Measurements from ENCODE around the gene PKIB.

The PKIB gene

GRCh38 chr6:122676688-122677087, 66.5 kb downstream of the PKIB start:
- H3K4me2 ChIP-seq (ENCODE audit: low read length) = no peak overlapping the region
- H4K20me1 ChIP-seq (ENCODE audit: insufficient read depth, low read length) = no peaks in the 10 kb centered on the region
- H3K27me3 ChIP-seq (ENCODE audit: low read depth, low read length) = no peaks in the 10 kb centered on the region
- TF ChIP-seq EZH2phosphoT487 (IDR thresholded peaks at IDR 0.05; ENCODE audit: low read depth) = no peak
- TF ChIP-seq CTCF (IDR thresholded peaks at IDR 0.05; ENCODE audit: low read depth, low read length) = no peak
- H3K79me2 ChIP-seq (ENCODE audit: low read length) = no peaks in the 10 kb centered on the region
- H3K36me3 ChIP-seq (replicated peaks; ENCODE audit: low read depth, low read length) = no peaks in the 10 kb centered on the region
- no peak overlapping the region for H3K27ac ChIP-seq (ENCODE audit: low read length)
- H2AFZ ChIP-seq (ENCODE audit: low read depth, low read length) = no peak overlapping the region
- H3K9me3 ChIP-seq (ENCODE audit: insufficient read depth, low read length) = no peaks in the 10 kb centered on the region
- no peak overlapping the region for H3K4me3 ChIP-seq (ENCODE audit: low read length)
- H3K9ac ChIP-seq (ENCODE audit: low read length) = no peak overlapping the region
- H3K4me1 ChIP-seq (ENCODE audit: low read length) = peaks cover 11% of the 10 kb centered on the region

- Histone ChIP-seq H3K4me1 (ENCODE audit: low read length) (peaks cover 11% of the 10 kb centered on the region), H3K27me3 (ENCODE audit: low read depth, low read length) (no peaks in the 10 kb centered on the region), H3K4me3 (ENCODE audit: low read length) (no peak overlapping the region), H3K27ac (ENCODE audit: low read length) (no peak overlapping the region), H3K36me3 (replicated peaks; ENCODE audit: low read depth, low read length) (no peaks in the 10 kb centered on the region), H3K79me2 (ENCODE audit: low read length) (no peaks in the 10 kb centered on the region), H3K4me2 (ENCODE audit: low read length) (no peak overlapping the region), H3K9ac (ENCODE audit: low read length) (no peak overlapping the region), H4K20me1 (ENCODE audit: insufficient read depth, low read length) (no peaks in the 10 kb centered on the region), H3K9me3 (ENCODE audit: insufficient read depth, low read length) (no peaks in the 10 kb centered on the region), H2AFZ (ENCODE audit: low read depth, low read length) (no peak overlapping the region)
- TF ChIP-seq CTCF (IDR thresholded peaks at IDR 0.05; ENCODE audit: low read depth, low read length) (no peak), EZH2phosphoT487 (IDR thresholded peaks at IDR 0.05; ENCODE audit: low read depth) (no peak)
Measured at GRCh38 chr6:122677406-122677805, 67.2 kb downstream of the PKIB start.

- Histone ChIP-seq H3K9me3 (ENCODE audit: insufficient read depth, low read length) (no peaks in the 10 kb centered on the region), H3K4me3 (ENCODE audit: low read length) (no peak overlapping the region), H3K27me3 (ENCODE audit: low read depth, low read length) (no peaks in the 10 kb centered on the region), H3K36me3 (replicated peaks; ENCODE audit: low read depth, low read length) (no peaks in the 10 kb centered on the region), H3K79me2 (ENCODE audit: low read length) (no peaks in the 10 kb centered on the region), H3K9ac (ENCODE audit: low read length) (no peak overlapping the region), H4K20me1 (ENCODE audit: insufficient read depth, low read length) (no peaks in the 10 kb centered on the region), H3K4me1 (ENCODE audit: low read length) (peaks cover 2% of the 10 kb centered on the region), H3K27ac (ENCODE audit: low read length) (no peak overlapping the region), H3K4me2 (ENCODE audit: low read length) (no peak overlapping the region), H2AFZ (ENCODE audit: low read depth, low read length) (no peak overlapping the region)
- TF ChIP-seq CTCF (IDR thresholded peaks at IDR 0.05; ENCODE audit: low read depth, low read length) (no peak), EZH2phosphoT487 (IDR thresholded peaks at IDR 0.05; ENCODE audit: low read depth) (no peak)
Measured at GRCh38 chr6:122678841-122679240, 68.6 kb downstream of the PKIB start.

- Histone ChIP-seq H3K4me2 (ENCODE audit: low read length) (no peak overlapping the region), H4K20me1 (ENCODE audit: insufficient read depth, low read length) (no peaks in the 10 kb centered on the region), H3K27me3 (ENCODE audit: low read depth, low read length) (no peaks in the 10 kb centered on the region), H3K4me1 (ENCODE audit: low read length) (no peaks in the 10 kb centered on the region), H3K27ac (ENCODE audit: low read length) (no peak overlapping the region), H2AFZ (ENCODE audit: low read depth, low read length) (no peak overlapping the region), H3K9me3 (ENCODE audit: insufficient read depth, low read length) (no peaks in the 10 kb centered on the region), H3K9ac (ENCODE audit: low read length) (no peak overlapping the region), H3K79me2 (ENCODE audit: low read length) (no peaks in the 10 kb centered on the region), H3K36me3 (replicated peaks; ENCODE audit: low read depth, low read length) (no peaks in the 10 kb centered on the region), H3K4me3 (ENCODE audit: low read length) (no peak overlapping the region)
- TF ChIP-seq CTCF (IDR thresholded peaks at IDR 0.05; ENCODE audit: low read depth, low read length) (no peak), EZH2phosphoT487 (IDR thresholded peaks at IDR 0.05; ENCODE audit: low read depth) (no peak)
Measured at GRCh38 chr6:122681705-122682104, 71.5 kb downstream of the PKIB start.
